HG03108 (cell line): ENCODE measurements around the gene CAT.

Source experiments
- ATAC-seq: cut with Tn5 transposase; IDR thresholded peaks from one replicate; pipeline ENCODE4 v1.9.1; 2021; ENCODE audit warnings: moderate library complexity; ENCODE audit not compliant: unreplicated experiment

CAT gene

GRCh38 chr11:34519595-34520235 is 81.0 kb downstream of the CAT start:
- no peak for ATAC-seq

GRCh38 chr11:34521265-34521664 is 82.5 kb downstream of the CAT start:
- ATAC-seq = no peak
